ENCODE results near the gene OR10G6. TPM values are rescaled to one million over a fixed set of nuclear protein-coding genes. Genes with fewer than 3 reads are reported as not detected.

The OR10G6 gene
- total and polyA plus RNA-seq, 2 experiments from 2014 or later: not detected

DNA sequence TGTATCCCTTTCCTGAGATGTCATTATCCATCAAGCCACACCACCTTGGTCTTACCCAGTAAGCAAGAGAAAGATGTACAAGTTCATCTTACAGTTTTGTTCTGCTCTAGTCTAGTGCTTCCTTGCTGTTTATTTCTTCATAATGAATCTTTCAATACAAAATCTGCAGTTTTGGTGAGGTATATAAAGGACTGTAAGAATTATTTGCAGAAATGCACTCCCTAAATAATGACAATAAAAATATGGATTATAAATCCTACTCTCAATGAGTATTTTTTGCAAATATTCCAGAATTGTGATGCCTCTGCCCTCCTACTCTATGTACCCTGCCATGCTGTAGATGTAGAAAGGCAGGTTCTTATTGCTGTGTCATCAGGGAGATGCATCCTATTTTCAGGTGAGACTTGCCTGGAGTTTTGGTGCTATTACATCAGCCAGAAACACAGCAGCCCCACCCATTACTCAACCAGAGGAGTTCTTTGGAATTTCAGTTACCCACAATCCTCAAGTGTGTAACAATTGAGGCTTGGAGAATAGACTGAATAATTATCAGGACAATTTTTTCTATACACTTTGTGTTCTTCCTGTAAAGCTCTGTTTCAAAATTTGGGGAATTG lies 17.1 kb downstream of the OR10G6 start, which contains the start of gene OR10S1:
Gene OR10S1, minus strand, starts transcription at position 51 of the 617 bp plus-strand sequence. CDS start 117 bp downstream, outside the sequence.
- H3K4me2 ChIP-seq: no peak within 1 kb of the TSS
- no peaks in the 10 kb centered on the region for H3K27me3 ChIP-seq (ENCODE audit: insufficient read depth)
- peaks cover 3% of the 10 kb centered on the region for H3K27me3 Mint-ChIP-seq (ENCODE audit: insufficient read depth, low read depth, poor library complexity)
- peak within 1 kb of the TSS; percentile 74; the same call in 1 of the 2 replicates for H2AFZ ChIP-seq
- peaks cover 5% of the 10 kb centered on the region; the same call in 2 of the 3 replicates for H3K4me1 Mint-ChIP-seq
- TF ChIP-seq NANOG (IDR thresholded peaks at IDR 0.05; ENCODE audit: borderline replicate concordance) (no peak), EZH2 (IDR thresholded peaks at IDR 0.05; ENCODE audit: low read depth, unreplicated experiment) (no peak), REST (IDR thresholded peaks at IDR 0.05; ENCODE audit: unreplicated experiment) (no peak)
- TF ChIP-seq, protein P1, sequence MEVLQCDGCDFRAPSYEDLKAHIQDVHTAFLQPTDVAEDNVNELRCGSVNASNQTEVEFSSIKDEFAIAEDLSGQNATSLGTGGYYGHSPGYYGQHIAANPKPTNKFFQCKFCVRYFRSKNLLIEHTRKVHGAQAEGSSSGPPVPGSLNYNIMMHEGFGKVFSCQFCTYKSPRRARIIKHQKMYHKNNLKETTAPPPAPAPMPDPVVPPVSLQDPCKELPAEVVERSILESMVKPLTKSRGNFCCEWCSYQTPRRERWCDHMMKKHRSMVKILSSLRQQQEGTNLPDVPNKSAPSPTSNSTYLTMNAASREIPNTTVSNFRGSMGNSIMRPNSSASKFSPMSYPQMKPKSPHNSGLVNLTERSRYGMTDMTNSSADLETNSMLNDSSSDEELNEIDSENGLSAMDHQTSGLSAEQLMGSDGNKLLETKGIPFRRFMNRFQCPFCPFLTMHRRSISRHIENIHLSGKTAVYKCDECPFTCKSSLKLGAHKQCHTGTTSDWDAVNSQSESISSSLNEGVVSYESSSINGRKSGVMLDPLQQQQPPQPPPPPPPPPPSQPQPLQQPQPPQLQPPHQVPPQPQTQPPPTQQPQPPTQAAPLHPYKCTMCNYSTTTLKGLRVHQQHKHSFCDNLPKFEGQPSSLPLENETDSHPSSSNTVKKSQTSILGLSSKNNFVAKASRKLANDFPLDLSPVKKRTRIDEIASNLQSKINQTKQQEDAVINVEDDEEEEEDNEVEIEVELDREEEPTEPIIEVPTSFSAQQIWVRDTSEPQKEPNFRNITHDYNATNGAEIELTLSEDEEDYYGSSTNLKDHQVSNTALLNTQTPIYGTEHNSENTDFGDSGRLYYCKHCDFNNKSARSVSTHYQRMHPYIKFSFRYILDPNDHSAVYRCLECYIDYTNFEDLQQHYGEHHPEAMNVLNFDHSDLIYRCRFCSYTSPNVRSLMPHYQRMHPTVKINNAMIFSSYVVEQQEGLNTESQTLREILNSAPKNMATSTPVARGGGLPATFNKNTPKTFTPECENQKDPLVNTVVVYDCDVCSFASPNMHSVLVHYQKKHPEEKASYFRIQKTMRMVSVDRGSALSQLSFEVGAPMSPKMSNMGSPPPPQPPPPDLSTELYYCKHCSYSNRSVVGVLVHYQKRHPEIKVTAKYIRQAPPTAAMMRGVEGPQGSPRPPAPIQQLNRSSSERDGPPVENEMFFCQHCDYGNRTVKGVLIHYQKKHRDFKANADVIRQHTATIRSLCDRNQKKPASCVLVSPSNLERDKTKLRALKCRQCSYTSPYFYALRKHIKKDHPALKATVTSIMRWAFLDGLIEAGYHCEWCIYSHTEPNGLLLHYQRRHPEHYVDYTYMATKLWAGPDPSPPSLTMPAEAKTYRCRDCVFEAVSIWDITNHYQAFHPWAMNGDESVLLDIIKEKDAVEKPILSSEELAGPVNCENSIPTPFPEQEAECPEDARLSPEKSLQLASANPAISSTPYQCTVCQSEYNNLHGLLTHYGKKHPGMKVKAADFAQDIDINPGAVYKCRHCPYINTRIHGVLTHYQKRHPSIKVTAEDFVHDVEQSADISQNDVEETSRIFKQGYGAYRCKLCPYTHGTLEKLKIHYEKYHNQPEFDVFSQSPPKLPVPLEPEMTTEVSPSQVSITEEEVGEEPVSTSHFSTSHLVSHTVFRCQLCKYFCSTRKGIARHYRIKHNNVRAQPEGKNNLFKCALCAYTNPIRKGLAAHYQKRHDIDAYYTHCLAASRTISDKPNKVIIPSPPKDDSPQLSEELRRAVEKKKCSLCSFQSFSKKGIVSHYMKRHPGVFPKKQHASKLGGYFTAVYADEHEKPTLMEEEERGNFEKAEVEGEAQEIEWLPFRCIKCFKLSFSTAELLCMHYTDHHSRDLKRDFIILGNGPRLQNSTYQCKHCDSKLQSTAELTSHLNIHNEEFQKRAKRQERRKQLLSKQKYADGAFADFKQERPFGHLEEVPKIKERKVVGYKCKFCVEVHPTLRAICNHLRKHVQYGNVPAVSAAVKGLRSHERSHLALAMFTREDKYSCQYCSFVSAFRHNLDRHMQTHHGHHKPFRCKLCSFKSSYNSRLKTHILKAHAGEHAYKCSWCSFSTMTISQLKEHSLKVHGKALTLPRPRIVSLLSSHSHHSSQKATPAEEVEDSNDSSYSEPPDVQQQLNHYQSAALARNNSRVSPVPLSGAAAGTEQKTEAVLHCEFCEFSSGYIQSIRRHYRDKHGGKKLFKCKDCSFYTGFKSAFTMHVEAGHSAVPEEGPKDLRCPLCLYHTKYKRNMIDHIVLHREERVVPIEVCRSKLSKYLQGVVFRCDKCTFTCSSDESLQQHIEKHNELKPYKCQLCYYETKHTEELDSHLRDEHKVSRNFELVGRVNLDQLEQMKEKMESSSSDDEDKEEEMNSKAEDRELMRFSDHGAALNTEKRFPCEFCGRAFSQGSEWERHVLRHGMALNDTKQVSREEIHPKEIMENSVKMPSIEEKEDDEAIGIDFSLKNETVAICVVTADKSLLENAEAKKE (CRISPR knock-in tag; IDR thresholded peaks at IDR 0.05): no peak
- ATAC-seq (no peak), DNase-seq (ENCODE audit: low spot score) (peak; percentile 2)
- no peaks in the 10 kb centered on the region for H4K20me1 ChIP-seq (replicated peaks; ENCODE audit: insufficient read depth)
- H3K4me1 ChIP-seq (ENCODE audit: insufficient read depth): no peaks in the 10 kb centered on the region; the same call in 1 of the 2 replicates
- H3K9me3 Mint-ChIP-seq: peaks cover 7% of the 10 kb centered on the region; the same call in 1 of the 3 replicates
- H3K27ac ChIP-seq (ENCODE audit: low read depth): no peak within 1 kb of the TSS
- H3F3A ChIP-seq (replicated peaks; ENCODE audit: low read depth): no peaks in the 10 kb centered on the region
- H3K36me3 Mint-ChIP-seq (ENCODE audit: low read depth): no peaks in the 10 kb centered on the region; the same call in 2 of the 3 replicates
- H3K27ac Mint-ChIP-seq: peak within 1 kb of the TSS; percentile 33; the same call in 1 of the 2 replicates
- no peaks in the 10 kb centered on the region for H3K79me2 ChIP-seq (replicated peaks; ENCODE audit: insufficient read depth)
- H3K4me3 Mint-ChIP-seq: no peak within 1 kb of the TSS
- H3K4me3 ChIP-seq: no peak within 1 kb of the TSS
- no peaks in the 10 kb centered on the region for H3K9me2 ChIP-seq (ENCODE audit: insufficient read depth)
- no peaks in the 10 kb centered on the region for H3K36me3 ChIP-seq (ENCODE audit: insufficient read depth)
